ENCODE results near the gene SCGB3A1. TPM values are rescaled to one million over a fixed set of nuclear protein-coding genes. Genes with fewer than 3 reads are reported as not detected.

Gene SCGB3A1
- total and polyA plus RNA-seq, 8 donors, result 0.43 to 15.5 (median 3.2) TPM

GRCh38 chr5:180623411-180623834, 32.1 kb upstream of the SCGB3A1 start:
- no peaks in the 10 kb centered on the region for H3K36me3 ChIP-seq
- no peak for FAIRE-seq
- no peaks in the 10 kb centered on the region for H3K9me3 ChIP-seq
- H3K27me3 ChIP-seq, result peaks cover 0 to 4% (median 0%) of the 10 kb centered on the region in 4 donors
- no peaks in the 10 kb centered on the region for H3K4me1 ChIP-seq
- intact Hi-C loops (cut with DNase I), result no loop called here
- 80 to 85% methylated on average over 10 of the region's 10 CpGs for WGBS, 2 donors
- no peak for DNase-seq
- no peak overlapping the region for H3K27ac ChIP-seq
- H3K4me3 ChIP-seq, result no peak overlapping the region
- TF ChIP-seq CTCF (IDR thresholded peaks at IDR 0.05), result no peak
- no peak for ATAC-seq

GRCh38 chr5:180622910-180623309, 31.6 kb upstream of the SCGB3A1 start:
- no peak for ATAC-seq
- Histone ChIP-seq H3K36me3 (no peaks in the 10 kb centered on the region), H3K4me1 (no peaks in the 10 kb centered on the region), H3K9me3 (no peaks in the 10 kb centered on the region), H3K4me3 (no peak overlapping the region), H3K27ac (no peak overlapping the region), H3K27me3 (peaks cover 0 to 4% (median 0%) of the 10 kb centered on the region in 4 donors)
- no peak for DNase-seq
- no peak for FAIRE-seq
- 79 to 91% methylated on average over 6 of the region's 6 CpGs for WGBS, 2 donors
- no peak for TF ChIP-seq CTCF (IDR thresholded peaks at IDR 0.05)
- intact Hi-C loops (cut with DNase I), result no loop called here

- no peak for FAIRE-seq
- Histone ChIP-seq H3K27me3 (peaks cover 0 to 4% (median 0%) of the 10 kb centered on the region in 4 donors), H3K4me3 (no peak overlapping the region), H3K27ac (no peak overlapping the region), H3K4me1 (no peaks in the 10 kb centered on the region), H3K36me3 (no peaks in the 10 kb centered on the region), H3K9me3 (no peaks in the 10 kb centered on the region)
- intact Hi-C loops (cut with DNase I), result no loop called here
- WGBS, 2 donors, result 57 to 58% methylated on average over 32 of the region's 32 CpGs
- no peak for DNase-seq
- TF ChIP-seq CTCF (IDR thresholded peaks at IDR 0.05), result no peak
- ATAC-seq, result no peak
Measured at GRCh38 chr5:180621311-180621710, 30.0 kb upstream of the SCGB3A1 start.

- no peak for DNase-seq
- Histone ChIP-seq H3K27me3 (peaks cover 0 to 4% (median 0%) of the 10 kb centered on the region in 4 donors), H3K4me3 (no peak overlapping the region), H3K36me3 (no peaks in the 10 kb centered on the region), H3K4me1 (no peaks in the 10 kb centered on the region), H3K27ac (no peak overlapping the region), H3K9me3 (no peaks in the 10 kb centered on the region)
- no peak for FAIRE-seq
- ATAC-seq, result peak in 1 of 4 donors; percentile 34
- TF ChIP-seq CTCF (IDR thresholded peaks at IDR 0.05), result no peak
- intact Hi-C loops (cut with DNase I), result no loop called here
- 59 to 71% methylated on average over 14 of the region's 14 CpGs for WGBS, 2 donors
Measured at GRCh38 chr5:180620014-180620413, 28.7 kb upstream of the SCGB3A1 start.

- H3K27ac ChIP-seq, result no peak overlapping the region
- no peaks in the 10 kb centered on the region for H3K4me1 ChIP-seq
- H3K9me3 ChIP-seq, result no peaks in the 10 kb centered on the region
- no peak for TF ChIP-seq CTCF (IDR thresholded peaks at IDR 0.05)
- DNase-seq (no peak), FAIRE-seq (no peak), ATAC-seq (no peak)
- H3K27me3 ChIP-seq, result peaks cover 0 to 4% (median 0%) of the 10 kb centered on the region in 4 donors
- WGBS, 2 donors, result 59 to 66% methylated on average over 22 of the region's 22 CpGs
- H3K4me3 ChIP-seq, result no peak overlapping the region
- intact Hi-C loops (cut with DNase I), result no loop called here
- no peaks in the 10 kb centered on the region for H3K36me3 ChIP-seq
Measured at GRCh38 chr5:180619563-180619915, 28.2 kb upstream of the SCGB3A1 start.

Data from pancreas (tissue), 10 donors.